GM10248 (cell line): Measurements from ENCODE around the gene B2M.

Source experiments
- CTCF ChIA-PET: fragments of 300-600 bp; sonication (Branson Sonifier 250); formaldehyde crosslinking; extraction: SDS; loops from one replicate; lab custom pipeline; 2021; ENCODE audit warnings: antibody characterized with exemption; lab: Yijun Ruan, JAX
- POLR2A ChIA-PET: fragments of 350-650 bp; sonication (Branson Sonifier 250); formaldehyde crosslinking; extraction: SDS; loops from one replicate; lab custom pipeline; 2020; ENCODE audit warnings: antibody characterized with exemption; lab: Yijun Ruan, JAX
- DNase-seq: peaks from one replicate; pipeline ENCODE4 v3.0.0; 2012; ENCODE audit errors: extremely low spot score
- CTCF ChIP-seq: IDR thresholded peaks from 2 replicates; pipeline ENCODE4 v1.5.1; 2012; ENCODE audit warnings: mild to moderate bottlenecking, low read depth; ENCODE audit errors: extremely low read depth, missing control alignments, control extremely low read depth

The B2M gene

GRCh38 chr15:44711743-44712345 is 527 bp downstream of the B2M start:
- ChIA-PET POLR2A (interaction anchor here (0.7 to 6.9 kb wide), 10 partner anchors 9 to 47 kb away, joined by 3 to 112 read pairs (median 10); partner anchors contain the start of genes SPG11 and TRIM69), CTCF (interaction anchor here (0.9 to 13.9 kb wide), 11 partner anchors 10 to 133 kb away, joined by 3 to 120 read pairs (median 7); partner anchors contain the start of genes SPG11 and TRIM69)
- no peak for TF ChIP-seq CTCF
- DNase-seq: peak; percentile 46

- no peak for TF ChIP-seq CTCF
- CTCF ChIA-PET: interaction anchor here (1.5 to 13.9 kb wide), 5 partner anchors 9 to 63 kb away, joined by 3 to 120 read pairs (median 23); partner anchors contain the start of genes SPG11 and TRIM69
Observed at GRCh38 chr15:44712346-44713005, 1.2 kb downstream of the B2M start.

DNA sequence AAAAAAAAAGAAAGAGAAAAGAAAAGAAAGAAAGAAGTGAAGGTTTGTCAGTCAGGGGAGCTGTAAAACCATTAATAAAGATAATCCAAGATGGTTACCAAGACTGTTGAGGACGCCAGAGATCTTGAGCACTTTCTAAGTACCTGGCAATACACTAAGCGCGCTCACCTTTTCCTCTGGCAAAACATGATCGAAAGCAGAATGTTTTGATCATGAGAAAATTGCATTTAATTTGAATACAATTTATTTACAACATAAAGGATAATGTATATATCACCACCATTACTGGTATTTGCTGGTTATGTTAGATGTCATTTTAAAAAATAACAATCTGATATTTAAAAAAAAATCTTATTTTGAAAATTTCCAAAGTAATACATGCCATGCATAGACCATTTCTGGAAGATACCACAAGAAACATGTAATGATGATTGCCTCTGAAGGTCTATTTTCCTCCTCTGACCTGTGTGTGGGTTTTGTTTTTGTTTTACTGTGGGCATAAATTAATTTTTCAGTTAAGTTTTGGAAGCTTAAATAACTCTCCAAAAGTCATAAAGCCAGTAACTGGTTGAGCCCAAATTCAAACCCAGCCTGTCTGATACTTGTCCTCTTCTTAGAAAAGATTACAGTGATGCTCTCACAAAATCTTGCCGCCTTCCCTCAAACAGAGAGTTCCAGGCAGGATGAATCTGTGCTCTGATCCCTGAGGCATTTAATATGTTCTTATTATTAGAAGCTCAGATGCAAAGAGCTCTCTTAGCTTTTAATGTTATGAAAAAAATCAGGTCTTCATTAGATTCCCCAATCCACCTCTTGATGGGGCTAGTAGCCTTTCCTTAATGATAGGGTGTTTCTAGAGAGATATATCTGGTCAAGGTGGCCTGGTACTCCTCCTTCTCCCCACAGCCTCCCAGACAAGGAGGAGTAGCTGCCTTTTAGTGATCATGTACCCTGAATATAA is 2.0 kb downstream of the B2M start:
- ChIA-PET CTCF (interaction anchor here (1.1 to 13.9 kb wide), 6 partner anchors 8 to 64 kb away, joined by 3 to 120 read pairs (median 20); partner anchors contain the start of genes SPG11 and TRIM69), POLR2A (interaction anchor here (0.6 to 6.9 kb wide), 10 partner anchors 8 to 937 kb away, joined by 3 to 112 read pairs (median 8); partner anchors contain the start of genes EIF3J, SPG11 and TRIM69)
- peak; percentile 11 for TF ChIP-seq CTCF
- no peak for DNase-seq

More at GRCh38 chr15:44712346-44713005, 1.2 kb downstream of the B2M start:
- DNase-seq: peak; percentile 31
- POLR2A ChIA-PET: interaction anchor here (0.6 to 6.9 kb wide), 10 partner anchors 9 to 936 kb away, joined by 4 to 112 read pairs (median 10); partner anchors contain the start of genes SPG11 and TRIM69

DNA sequence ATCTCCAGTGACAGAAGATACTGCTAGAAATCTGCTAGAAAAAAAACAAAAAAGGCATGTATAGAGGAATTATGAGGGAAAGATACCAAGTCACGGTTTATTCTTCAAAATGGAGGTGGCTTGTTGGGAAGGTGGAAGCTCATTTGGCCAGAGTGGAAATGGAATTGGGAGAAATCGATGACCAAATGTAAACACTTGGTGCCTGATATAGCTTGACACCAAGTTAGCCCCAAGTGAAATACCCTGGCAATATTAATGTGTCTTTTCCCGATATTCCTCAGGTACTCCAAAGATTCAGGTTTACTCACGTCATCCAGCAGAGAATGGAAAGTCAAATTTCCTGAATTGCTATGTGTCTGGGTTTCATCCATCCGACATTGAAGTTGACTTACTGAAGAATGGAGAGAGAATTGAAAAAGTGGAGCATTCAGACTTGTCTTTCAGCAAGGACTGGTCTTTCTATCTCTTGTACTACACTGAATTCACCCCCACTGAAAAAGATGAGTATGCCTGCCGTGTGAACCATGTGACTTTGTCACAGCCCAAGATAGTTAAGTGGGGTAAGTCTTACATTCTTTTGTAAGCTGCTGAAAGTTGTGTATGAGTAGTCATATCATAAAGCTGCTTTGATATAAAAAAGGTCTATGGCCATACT is 4.0 kb downstream of the B2M start:
- TF ChIP-seq CTCF: no peak
- CTCF ChIA-PET: interaction anchor here (4.2 to 13.9 kb wide), 3 partner anchors 13 to 50 kb away, joined by 16 to 120 read pairs (median 117); partner anchors contain the start of genes SPG11 and TRIM69
- POLR2A ChIA-PET: interaction anchor here (0.7 to 6.9 kb wide), 3 partner anchors 13 to 483 kb away, joined by 3 to 112 read pairs (median 69); partner anchors contain the start of gene SPG11
- no peak for DNase-seq

DNA sequence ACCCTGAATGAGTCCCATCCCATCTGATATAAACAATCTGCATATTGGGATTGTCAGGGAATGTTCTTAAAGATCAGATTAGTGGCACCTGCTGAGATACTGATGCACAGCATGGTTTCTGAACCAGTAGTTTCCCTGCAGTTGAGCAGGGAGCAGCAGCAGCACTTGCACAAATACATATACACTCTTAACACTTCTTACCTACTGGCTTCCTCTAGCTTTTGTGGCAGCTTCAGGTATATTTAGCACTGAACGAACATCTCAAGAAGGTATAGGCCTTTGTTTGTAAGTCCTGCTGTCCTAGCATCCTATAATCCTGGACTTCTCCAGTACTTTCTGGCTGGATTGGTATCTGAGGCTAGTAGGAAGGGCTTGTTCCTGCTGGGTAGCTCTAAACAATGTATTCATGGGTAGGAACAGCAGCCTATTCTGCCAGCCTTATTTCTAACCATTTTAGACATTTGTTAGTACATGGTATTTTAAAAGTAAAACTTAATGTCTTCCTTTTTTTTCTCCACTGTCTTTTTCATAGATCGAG is 4.5 kb downstream of the B2M start:
- ChIA-PET CTCF (interaction anchor here (4.2 to 13.9 kb wide), 3 partner anchors 12 to 51 kb away, joined by 16 to 120 read pairs (median 117); partner anchors contain the start of genes SPG11 and TRIM69), POLR2A (interaction anchor here (6.1 to 6.9 kb wide), 2 partner anchors 13 to 51 kb away, joined by 69 to 112 read pairs; partner anchors contain the start of gene SPG11)
- TF ChIP-seq CTCF: no peak
- no peak for DNase-seq
